ENCODE data around the gene OR2T35.
"Not testable (repeated sequence)": the region's sequence is repeated elsewhere in the genome, so short reads cannot be mapped to it uniquely, and the experiment has no call there.

Gene OR2T35, protein sequence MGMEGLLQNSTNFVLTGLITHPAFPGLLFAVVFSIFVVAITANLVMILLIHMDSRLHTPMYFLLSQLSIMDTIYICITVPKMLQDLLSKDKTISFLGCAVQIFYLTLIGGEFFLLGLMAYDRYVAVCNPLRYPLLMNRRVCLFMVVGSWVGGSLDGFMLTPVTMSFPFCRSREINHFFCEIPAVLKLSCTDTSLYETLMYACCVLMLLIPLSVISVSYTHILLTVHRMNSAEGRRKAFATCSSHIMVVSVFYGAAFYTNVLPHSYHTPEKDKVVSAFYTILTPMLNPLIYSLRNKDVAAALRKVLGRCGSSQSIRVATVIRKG

DNA sequence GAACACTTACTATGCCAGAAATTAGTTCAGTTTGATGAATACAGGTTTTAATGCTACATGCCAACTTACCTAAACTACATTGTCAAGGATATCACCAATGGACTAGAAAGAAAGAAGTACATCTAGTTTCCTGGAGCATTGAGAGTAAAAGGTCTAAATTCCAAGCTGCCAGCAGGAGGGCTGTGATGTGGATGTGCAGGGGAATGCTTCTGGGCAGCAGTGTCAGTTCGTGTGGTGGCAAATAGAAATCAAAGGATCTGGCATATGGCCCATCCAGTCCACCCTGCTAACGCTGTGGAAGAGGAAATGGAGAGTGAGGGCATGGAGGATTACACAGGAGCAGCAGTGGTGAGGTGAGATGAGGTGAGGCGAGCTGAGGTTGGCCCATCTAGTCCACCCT, at the start of gene OR2T35:
Gene OR2T35, minus strand, starts transcription at position 101 of the 400 bp plus-strand sequence. CDS start 6,020 bp downstream, outside the sequence.
- DNase-seq = not testable (repeated sequence)

DNA sequence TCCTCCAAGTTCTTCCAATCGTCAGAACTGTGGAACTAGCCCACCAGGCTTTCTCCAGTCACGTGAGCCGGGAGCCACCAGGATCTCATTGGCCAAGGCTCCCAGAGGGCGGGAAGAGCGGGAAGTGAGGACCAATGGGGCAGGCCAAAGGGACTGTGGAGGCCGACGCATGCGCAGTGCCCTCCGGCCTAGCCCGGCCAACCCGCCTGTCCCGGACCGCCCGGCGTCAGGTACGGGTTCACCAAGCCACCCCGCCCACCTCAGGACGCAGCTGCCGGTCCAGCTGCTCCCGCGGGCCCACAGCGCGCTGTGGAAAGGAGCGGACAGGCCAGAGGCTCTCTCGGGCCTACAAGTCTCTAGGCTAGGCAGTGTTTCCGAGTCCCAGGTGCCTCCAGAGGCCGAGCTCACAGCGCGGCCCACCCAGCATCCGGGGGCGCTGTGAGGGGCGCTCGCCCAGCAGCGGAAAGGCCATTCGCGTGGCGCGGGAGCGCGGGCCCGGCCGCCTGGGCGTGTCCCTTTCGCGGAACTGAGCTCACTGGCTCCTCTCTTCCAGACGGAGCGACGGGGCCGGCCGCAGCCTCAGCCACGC, 46.6 kb upstream of the OR2T35 start:
- DNase-seq = no peak

DNA sequence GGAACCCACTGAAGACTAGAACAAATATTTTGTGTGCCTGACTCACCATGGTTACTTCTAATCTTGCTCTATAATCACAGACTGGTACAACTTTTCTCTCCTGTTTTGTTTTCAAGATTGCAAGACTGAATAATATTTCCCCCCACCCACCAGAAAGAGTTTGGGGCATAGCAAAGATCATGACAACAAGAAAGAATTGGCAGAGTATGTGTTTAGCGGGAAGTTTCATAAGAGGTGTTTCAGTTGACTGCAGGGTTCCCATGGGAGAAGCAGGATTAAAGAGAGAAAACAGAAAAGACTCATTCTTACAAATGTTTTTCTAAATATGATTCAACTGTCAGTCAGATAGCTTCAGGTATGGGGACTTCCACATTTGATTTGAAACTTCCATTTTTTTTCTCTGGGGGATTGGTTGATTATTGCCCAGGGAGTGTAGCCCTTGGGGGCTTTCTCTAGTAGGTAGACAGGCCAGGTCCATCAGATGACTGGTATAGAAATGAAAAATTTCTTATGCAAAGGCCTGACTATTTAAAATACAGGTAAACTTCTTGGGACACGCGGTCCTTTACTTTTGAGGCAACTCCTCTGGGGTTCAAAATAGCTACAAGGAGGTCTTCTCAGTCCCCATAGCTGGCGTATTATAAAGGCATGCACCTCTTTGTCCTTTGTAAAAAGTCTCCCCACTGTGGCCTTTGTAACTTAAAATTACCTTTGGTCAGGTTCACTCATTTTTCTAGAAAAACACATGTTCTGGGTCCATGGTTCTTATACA, 43.6 kb upstream of the OR2T35 start:
- DNase-seq = no peak

DNA sequence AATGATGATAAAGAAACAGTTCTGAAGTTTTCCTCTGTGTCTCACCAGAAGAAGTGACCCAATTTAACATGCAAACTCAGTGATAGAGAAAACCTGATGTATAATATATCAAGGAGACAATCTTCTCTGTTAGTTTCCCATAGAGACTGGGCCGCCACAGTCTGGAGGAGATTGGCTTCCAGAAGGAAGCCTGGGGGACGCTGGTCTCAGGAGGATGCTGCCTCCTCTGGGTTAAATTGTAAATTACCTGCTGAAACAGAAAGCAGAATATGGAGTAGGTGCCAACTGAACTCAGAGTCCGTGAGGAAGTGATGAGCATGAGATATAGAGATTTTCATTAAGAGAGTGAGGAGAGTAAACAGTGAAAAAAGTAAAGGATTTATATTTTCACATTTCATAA, 41.7 kb upstream of the OR2T35 start:
- DNase-seq = no peak

DNA sequence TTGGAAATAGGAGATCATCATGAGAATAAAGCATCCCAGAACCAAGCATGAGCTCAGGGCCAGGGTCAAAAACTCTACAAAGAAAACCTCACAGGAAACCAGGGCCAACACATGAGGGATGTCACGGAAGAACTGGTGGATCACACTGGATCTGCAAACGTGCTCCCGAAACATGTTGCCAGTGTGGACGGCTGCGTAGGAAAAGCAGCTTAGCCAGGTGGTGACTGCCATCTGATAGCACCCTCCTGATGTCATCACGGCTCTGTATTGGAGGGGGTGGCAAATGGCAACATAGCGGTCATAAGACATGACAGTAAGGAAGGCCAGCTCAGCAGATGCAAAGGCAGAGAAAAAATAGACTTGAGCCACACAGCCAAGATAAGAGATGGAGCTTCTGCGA, 36.6 kb upstream of the OR2T35 start:
- DNase-seq = no peak

DNA sequence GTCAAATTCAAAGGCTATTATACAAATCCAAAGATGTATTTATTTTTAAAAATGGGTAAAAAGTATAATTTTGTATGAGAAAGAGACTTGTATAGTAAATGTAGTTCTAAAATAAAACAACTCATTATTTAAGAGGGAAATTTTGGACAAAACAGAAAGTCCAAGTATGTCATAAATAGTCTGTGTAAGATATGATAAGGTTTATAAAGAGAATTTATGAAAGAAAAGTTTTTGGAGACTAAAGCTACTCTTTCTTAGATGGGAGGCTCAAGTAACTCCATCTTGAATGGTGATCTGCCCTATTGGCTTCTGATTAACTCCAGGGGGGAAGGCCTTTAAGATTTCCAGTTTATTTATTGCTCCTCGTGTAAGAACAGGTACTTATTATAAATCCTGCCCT, 24.9 kb upstream of the OR2T35 start:
- DNase-seq = no peak

DNA sequence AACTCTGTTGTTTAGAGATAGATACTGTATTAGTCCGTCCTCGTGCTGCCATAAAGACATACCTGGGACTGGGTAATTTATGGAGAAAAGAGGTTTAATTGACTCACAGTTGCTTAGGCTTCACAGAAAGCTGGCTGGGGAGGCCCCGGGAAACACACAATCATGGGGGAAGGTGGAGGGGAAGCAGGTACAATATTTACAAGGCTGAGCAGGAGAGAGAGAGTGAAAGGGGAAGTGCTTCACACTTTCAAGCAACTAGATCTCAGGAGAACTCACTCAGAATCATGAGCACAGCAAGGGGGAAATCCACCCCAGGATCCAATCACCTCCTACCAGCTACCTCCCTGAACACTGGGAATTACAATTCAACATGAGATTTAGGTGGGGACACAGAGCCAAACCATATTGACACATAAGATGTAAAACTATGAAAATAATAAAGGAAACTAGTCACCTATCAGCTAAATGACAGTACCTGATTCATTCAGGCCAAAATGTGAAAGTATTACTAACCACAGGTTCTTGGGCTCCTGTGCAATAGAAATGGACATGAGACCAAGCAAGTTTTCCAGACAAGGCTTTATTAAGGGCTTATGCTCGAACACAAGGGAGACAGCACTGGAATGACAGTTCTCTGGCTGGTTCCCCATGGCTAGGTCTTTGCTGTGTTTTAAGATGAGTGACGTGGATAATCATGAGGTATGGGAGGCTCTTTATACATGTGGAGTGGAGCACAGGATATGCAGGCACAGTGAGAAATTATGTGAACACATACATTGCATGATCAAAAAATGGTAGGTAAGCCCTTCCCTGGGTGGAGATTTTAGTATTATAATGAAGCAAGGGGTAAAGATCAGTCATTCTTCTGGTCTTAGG, 18.6 kb upstream of the OR2T35 start:
- not testable (repeated sequence) for DNase-seq

DNA sequence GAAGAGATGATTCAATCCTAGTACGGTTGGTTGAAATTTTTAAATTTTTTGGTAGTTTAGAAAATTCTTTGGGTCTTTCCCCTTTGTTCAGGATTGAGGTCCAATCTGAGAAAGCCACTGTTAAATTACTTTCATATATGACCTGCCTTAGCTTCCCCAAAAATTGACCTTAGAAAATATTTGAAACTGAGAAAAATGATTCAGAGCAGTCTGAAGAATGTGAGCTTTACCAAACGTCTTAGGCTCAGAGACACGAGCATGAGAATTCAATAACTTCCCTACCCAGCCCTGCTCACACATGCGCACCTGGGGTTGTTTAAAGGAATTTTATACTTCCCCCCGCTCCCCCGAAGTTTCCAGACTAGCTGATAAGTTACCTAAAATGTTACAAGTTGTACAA, 11.7 kb upstream of the OR2T35 start:
- DNase-seq = not testable (repeated sequence)

DNA sequence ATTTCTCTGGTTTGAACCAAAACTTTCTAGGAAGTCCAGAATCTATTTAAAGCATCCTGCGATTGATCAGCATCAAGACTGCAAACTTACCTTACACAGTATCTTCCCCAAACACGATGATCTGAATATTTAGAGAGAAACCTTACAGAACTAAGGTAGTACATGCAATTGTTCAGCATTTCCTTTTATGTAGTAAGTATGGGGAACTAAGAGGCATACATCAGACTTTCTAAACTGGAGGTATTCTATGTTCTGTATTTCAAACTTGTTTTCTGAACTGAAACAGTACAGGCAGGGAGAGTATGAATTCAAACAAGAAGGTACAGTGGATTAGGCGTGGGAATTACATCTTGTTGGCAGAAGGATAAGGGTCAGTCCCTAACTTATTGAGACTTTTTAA, 10.3 kb upstream of the OR2T35 start, which contains the start of gene OR2T27:
Gene OR2T27, minus strand, starts transcription at position 175 of the 400 bp plus-strand sequence. CDS start 4,644 bp downstream, outside the sequence.
- DNase-seq = not testable (repeated sequence)

DNA sequence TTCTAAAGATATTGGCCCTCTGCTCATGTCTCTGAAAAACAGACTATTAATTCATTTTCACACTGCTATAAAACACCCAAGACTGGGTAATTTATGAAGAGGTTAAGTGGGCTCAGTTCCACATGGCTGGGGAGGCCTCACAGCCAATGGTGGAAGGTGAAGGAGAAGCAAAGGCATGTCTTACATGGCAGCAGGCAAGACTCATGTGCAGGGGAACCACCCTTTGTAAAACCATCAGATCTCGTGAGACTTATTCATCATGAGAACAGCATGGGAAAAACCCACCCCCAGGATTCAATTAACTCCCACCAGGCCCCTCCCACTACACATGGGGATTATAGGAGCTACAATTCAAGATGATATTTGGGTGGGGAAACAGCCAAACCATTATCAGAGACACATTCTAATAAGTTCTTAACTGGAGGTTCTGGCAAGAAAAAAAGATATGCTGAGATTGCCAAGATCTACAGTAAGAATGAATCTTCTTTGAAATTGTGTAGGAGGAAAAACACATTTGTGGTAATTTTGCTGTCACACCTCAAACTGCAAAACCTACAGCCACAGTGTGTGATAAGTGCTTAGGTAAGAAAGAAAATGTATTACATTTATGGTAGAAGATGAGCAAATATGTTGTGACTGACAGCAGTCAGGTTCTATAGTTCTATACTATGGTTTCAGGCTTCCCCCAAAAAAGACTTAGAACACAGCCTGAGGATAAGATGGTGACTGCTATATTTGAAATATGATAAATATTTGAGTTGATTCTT, 3.9 kb upstream of the OR2T35 start:
- DNase-seq = not testable (repeated sequence)

DNA sequence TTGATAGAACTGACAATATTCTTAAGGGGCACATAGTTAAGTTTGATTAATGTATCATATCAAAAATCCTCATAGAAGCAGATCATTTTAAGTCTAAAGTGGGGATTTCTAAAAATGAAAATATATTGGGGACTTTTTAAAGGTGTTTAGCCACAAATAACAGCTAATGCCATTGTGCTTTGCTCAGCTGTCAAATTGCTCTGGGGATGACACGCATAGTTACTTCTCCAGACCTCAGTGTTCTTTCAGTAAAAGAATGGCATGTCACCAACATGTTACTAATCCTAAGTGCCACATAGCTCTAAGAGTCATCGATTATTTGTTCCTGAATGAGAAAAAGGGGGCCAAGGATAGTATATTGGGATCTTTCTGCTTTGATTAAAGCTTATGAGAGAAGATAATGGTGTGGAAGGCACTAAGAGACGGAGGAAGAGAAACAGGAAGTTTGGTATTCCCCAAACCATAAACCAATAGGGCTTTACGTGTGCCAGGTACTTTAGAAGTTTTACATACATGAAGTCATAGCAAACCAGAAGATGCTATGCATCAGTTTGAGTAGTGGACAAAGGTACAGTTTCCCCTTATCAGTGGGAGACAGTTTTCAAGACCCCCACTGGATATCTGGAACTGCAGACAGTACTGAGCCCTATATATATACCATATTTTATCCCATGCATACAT, 2.0 kb downstream of the OR2T35 start:
- DNase-seq = not testable (repeated sequence)

DNA sequence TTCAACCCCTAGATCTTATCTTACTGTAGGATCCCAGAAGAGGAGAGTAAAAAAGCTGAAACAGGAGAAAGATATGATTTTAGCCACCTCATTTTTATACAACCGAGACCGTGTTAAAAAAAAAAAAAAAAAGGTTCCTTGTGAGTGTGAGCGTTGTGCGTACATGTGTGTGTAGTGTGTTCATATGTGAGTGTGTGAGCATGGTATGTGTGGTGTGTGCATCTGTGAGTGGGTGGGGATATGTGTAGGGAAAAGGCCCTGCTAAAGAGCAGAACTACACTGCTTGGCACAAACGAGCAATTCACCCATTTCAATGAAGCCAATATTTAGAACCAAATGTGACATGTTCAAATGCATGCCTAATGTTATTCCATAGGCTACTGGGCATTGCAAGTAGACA, 3.5 kb downstream of the OR2T35 start:
- not testable (repeated sequence) for DNase-seq

DNA sequence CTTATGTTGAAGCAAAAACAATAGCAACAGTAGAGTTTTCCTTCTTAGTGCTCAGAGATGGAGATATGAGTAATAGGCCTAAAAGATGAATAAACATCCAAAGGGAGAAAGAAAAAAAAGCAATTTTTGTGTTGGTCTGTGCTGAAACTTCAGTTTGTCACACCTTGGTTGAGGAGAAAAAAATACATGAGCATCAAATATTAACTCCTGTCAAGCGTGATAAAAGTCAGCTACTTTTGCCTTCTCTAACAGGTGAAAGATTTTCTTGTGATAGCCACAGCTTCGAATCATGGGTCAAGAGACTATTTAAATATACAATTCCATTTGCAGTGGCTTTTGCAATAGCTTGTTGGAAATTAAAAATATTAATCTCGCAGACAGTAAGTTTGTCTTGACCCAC, 4.2 kb downstream of the OR2T35 start:
- not testable (repeated sequence) for DNase-seq

DNA sequence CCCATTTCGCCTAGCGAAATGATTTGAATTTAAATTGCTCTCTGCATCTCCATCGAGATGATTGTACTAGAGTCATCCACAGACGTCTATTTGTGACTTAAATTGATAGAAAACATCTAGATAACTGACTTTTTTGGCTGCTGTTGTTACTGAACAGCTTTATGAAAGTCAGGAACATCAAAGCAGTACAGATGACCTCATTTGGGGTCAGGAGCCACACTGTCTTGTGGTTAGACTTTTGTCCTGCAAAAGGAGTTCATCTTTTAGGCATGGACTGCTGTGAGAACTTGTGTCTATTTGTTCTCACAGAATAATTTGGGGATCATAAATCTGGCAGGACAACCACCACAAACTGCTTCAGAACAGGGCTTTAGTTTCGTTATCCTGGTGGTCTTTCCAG, 5.4 kb downstream of the OR2T35 start:
- DNase-seq = not testable (repeated sequence)

DNA sequence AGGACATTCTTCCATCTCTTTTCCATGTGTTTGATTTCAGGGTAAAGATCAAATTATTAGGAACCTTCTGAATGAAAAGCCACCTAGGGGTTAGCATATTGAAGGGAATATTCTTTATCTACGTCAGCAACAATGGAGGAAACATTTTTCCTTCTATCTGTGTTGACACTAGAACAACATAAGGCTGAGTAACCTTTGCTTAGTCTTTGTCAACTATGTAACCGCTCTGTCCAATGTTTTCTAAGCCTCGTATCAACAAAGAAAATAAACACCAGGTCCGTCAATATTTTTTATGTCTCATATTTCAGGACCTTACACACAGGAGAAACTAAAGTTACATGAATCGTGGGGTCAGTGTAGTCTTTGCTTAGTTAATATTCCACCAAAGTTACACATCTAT, 8.5 kb downstream of the OR2T35 start:
- DNase-seq = not testable (repeated sequence)

DNA sequence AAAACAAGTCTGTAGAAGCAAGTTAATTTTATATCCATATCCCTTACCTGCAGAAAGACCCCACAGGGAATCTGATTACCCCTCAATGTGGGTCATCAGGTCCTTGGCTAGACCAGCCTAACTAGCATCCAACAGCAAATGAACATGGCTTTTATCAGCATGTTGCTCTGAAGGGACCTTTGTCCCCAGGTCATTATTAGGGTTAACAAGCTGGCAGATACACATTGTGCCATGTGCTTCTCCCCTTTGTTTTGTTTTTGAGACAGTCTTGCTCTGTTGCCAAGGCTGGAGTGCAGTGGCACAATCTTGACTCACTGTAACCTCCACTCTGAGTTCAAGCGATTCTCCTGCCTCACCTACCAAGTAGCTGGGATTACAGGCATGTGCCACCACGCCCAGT, 10.1 kb downstream of the OR2T35 start, which contains the start of gene OR2T11:
Gene OR2T11, minus strand, starts transcription at position 101 of the 400 bp plus-strand sequence. CDS start 7,963 bp downstream, outside the sequence.
- DNase-seq = not testable (repeated sequence)

DNA sequence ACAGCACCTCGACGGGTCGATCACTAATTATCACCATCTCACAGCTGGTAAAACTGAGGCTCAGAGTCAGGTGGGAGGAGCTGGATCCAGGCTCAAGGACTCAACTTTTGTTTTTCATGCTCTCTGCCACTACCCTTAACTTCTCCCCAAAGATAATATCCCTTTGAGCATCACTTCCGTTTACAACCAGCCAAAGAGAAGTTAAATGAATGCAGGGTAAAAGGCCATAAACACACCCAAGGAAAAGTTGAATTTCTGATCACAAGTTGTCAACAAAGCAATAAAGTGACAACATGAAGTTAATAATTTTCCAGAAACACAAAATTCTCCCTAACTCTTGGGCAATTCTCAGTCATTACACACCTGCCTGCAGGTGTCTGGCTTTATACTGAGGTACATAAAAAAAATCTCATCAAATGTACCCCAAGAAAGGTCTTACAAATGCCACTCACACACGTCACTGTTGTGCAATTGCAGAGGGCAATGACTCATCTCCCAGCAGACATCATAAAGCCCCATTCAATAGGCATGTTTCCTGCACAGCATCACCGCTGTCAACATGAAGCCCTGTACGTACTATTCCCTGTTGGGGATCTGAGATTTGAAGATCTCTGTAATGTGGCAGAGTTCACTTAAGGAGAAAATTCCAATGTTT, 13.6 kb downstream of the OR2T35 start:
- no peak for DNase-seq

DNA sequence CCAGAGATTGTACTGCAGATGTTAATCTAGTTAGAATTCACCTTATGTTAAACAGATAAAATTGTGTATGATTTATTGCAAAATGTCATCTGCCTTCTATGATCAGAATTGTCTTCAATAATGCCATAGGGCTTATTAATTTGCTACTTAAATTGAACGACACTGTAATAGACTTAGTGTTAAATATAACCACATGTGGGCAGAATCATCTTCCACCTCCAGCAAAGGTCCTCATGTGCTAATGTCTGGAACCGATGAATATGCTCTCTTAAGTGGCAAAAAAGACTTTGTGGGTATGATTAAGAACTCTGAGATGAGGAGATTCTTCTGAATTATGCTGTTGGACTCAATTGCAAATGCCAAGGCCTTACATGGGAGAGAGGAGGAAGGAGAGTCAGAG, 14.5 kb downstream of the OR2T35 start:
- no peak for DNase-seq

DNA sequence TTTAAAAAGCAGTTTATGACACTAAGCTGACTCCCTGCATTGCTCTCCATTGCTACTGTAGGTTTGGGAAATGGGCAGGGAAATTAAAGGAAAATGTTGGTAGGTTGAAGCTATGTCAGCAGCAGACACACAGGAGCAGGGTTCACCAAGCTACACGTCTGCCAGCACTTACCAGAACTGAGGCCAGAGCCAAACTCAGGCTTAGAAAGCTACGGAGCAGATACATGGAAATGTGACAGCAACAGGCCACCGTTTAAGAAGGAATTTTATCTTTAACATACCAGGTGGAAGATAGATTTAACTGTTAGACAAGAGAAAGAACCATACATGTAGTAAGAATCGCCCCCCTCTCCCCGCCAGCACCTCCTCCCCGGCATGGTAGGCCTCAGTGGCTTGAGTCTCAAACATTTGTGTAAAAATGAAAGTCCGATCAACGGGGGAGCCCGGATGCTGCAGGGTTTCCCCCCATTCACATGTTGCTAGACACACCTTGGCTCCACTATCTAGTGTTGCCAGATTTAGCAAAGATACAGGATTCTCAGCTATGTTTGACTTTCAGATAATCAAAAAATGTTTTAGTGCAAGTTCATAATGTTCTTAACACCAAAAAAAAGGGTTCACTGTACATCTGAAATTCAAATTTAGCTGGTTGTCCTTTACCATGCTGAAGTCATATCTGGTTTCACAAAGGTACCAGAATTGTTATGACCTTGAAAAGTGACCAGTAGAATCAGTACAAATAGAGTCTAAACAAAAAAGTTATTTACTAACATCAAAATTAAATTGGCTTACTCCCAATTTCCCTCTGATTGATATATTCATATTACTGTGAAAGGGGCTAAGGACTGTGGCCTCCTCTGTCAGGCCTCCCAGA, 16.9 kb downstream of the OR2T35 start:
- DNase-seq = no peak
